Measurements from ENCODE around the gene S100A13.

The S100A13 gene

GRCh38 chr1:153627715-153628626, 666 bp upstream of the S100A13 start, which contains the start of gene S100A1:
TSS of gene S100A1 (plus strand) at chr1:153628434. CDS start at chr1:153630522, 2,088 bp downstream.
- no peak for DNase-seq (ENCODE audit: low read depth in 3 of 3)

- no peak for DNase-seq (ENCODE audit: low read depth in 3 of 3)
These were observed 815 bp downstream of the S100A13 start for GRCh38 chr1:153626477-153626903.

- no peak for DNase-seq (ENCODE audit: low read depth in 3 of 3)
These were observed 2.2 kb downstream of the S100A13 start for GRCh38 chr1:153624965-153625611.

- no peak for DNase-seq (ENCODE audit: low read depth in 3 of 3)
These were observed 4.2 kb downstream of the S100A13 start for GRCh38 chr1:153623101-153623500.

GRCh38 chr1:153619171-153619570, 8.1 kb downstream of the S100A13 start:
- no peak for DNase-seq (ENCODE audit: low read depth in 3 of 3)

GRCh38 chr1:153617663-153618062, 9.6 kb downstream of the S100A13 start:
- DNase-seq (ENCODE audit: low read depth in 3 of 3) = peak in 2 of 3 donors; percentile 51 to 87

- DNase-seq (ENCODE audit: low read depth in 3 of 3) = no peak
These were observed 10.4 kb downstream of the S100A13 start for GRCh38 chr1:153616917-153617311.

- no peak for DNase-seq (ENCODE audit: low read depth in 3 of 3)
These were observed 11.0 kb downstream of the S100A13 start, which contains the start of gene S100A14 for GRCh38 chr1:153616144-153616916. TSS of gene S100A14 (minus strand) at chr1:153616325. CDS start at chr1:153615858, 467 bp downstream.

- DNase-seq (ENCODE audit: low read depth in 3 of 3) = no peak
These were observed 11.9 kb downstream of the S100A13 start for GRCh38 chr1:153615406-153615805.

- DNase-seq (ENCODE audit: low read depth in 3 of 3) = no peak
These were observed 12.4 kb downstream of the S100A13 start for GRCh38 chr1:153614906-153615305.

GRCh38 chr1:153614189-153614900, 13.0 kb downstream of the S100A13 start:
- DNase-seq (ENCODE audit: low read depth in 3 of 3) = no peak

GRCh38 chr1:153613406-153613805, 13.9 kb downstream of the S100A13 start:
- DNase-seq (ENCODE audit: low read depth in 3 of 3) = no peak

- no peak for DNase-seq (ENCODE audit: low read depth in 3 of 3)
These were observed 14.5 kb downstream of the S100A13 start, which contains the start of gene S100A16 for GRCh38 chr1:153612755-153613331. TSS of gene S100A16 (minus strand) at chr1:153613137. CDS start at chr1:153608151, 4,986 bp downstream.

GRCh38 chr1:153612111-153612754, 15.1 kb downstream of the S100A13 start:
- no peak for DNase-seq (ENCODE audit: low read depth in 3 of 3)

- no peak for DNase-seq (ENCODE audit: low read depth in 3 of 3)
These were observed 15.9 kb downstream of the S100A13 start for GRCh38 chr1:153611356-153611755.

GRCh38 chr1:153610811-153611301, 16.4 kb downstream of the S100A13 start:
- DNase-seq (ENCODE audit: low read depth in 3 of 3) = no peak

- DNase-seq (ENCODE audit: low read depth in 3 of 3) = no peak
These were observed 17.0 kb downstream of the S100A13 start for GRCh38 chr1:153610334-153610733.

GRCh38 chr1:153609585-153609907, 17.8 kb downstream of the S100A13 start:
- DNase-seq (ENCODE audit: low read depth in 3 of 3) = no peak

GRCh38 chr1:153608742-153609584, 18.3 kb downstream of the S100A13 start:
- no peak for DNase-seq (ENCODE audit: low read depth in 3 of 3)

All from stimulated activated CD4-positive, alpha-beta T cell treated with anti-CD3 and anti-CD28 coated beads, TNF-alpha, amount 100 ng/mL, for 48 hours (primary cell).